Measurements from ENCODE around the gene NUDT5.
"Not testable (repeated sequence)": the region's sequence is repeated elsewhere in the genome, so short reads cannot be mapped to it uniquely, and the experiment has no call there.

The NUDT5 gene

GRCh38 chr10:12235116-12235694 is 39.5 kb upstream of the NUDT5 start:
- no peaks in the 10 kb centered on the region for H3K79me2 ChIP-seq (ENCODE audit: insufficient read depth, low read length)

DNA sequence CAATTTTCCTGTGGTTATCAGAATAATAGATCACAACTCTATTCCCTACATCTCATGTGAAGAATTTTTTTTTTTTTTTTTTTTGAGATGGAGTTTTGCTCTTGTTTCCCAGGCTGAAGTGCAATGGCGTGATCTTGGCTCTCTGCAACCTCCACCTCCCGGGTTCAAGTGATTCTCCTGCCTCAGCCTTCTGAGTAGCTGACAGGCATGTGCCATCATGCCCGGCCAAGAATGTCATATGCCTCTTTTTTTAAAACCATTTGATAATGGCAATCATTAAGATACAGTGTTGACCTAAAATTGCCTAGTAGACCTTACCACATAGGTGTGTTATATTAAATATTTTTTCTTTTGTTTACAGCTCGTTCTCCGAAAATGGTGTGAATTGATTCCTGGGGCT is 39.0 kb upstream of the NUDT5 start:
- H3K4me2 ChIP-seq (ENCODE audit: low read depth, low read length, poor library complexity, severe bottlenecking); H2AFZ ChIP-seq (ENCODE audit: low read length); H3K9me3 ChIP-seq (ENCODE audit: insufficient read depth, low read depth, low read length); H3K4me1 ChIP-seq (ENCODE audit: insufficient read depth, low read length, poor library complexity, severe bottlenecking); H3K27me3 ChIP-seq (ENCODE audit: insufficient read depth, low read length, poor library complexity, severe bottlenecking); H4K20me1 ChIP-seq (ENCODE audit: insufficient read depth, low read length, poor library complexity, severe bottlenecking); H3K9me2 ChIP-seq (replicated peaks; ENCODE audit: low read depth, low read length); H3F3A ChIP-seq (ENCODE audit: low read depth); H3K9ac ChIP-seq (ENCODE audit: low read depth, low read length, poor library complexity, severe bottlenecking); H3K79me2 ChIP-seq (ENCODE audit: insufficient read depth, low read length); H3K4me3 ChIP-seq (ENCODE audit: low read length, poor library complexity, severe bottlenecking): not testable (repeated sequence)
- peaks cover 88% of the 10 kb centered on the region for H3K36me3 ChIP-seq (ENCODE audit: insufficient read depth, low read length)

More at GRCh38 chr10:12235116-12235694, 39.5 kb upstream of the NUDT5 start:
- no peaks in the 10 kb centered on the region for H3K9me3 ChIP-seq (ENCODE audit: insufficient read depth, low read depth, low read length)
- no peak overlapping the region for H3K9ac ChIP-seq (ENCODE audit: low read depth, low read length, poor library complexity, severe bottlenecking)
- no peaks in the 10 kb centered on the region; the same call in 1 of the 2 replicates for H3F3A ChIP-seq (ENCODE audit: low read depth)
- H3K36me3 ChIP-seq (ENCODE audit: insufficient read depth, low read length): peaks cover 86% of the 10 kb centered on the region
- H3K4me3 ChIP-seq (ENCODE audit: low read length, poor library complexity, severe bottlenecking): no peak overlapping the region
- no peaks in the 10 kb centered on the region for H3K27me3 ChIP-seq (ENCODE audit: insufficient read depth, low read length, poor library complexity, severe bottlenecking)
- no peaks in the 10 kb centered on the region for H3K9me2 ChIP-seq (replicated peaks; ENCODE audit: low read depth, low read length)
- H3K4me2 ChIP-seq (ENCODE audit: low read depth, low read length, poor library complexity, severe bottlenecking): no peak overlapping the region
- no peaks in the 10 kb centered on the region for H3K4me1 ChIP-seq (ENCODE audit: insufficient read depth, low read length, poor library complexity, severe bottlenecking)
- H4K20me1 ChIP-seq (ENCODE audit: insufficient read depth, low read length, poor library complexity, severe bottlenecking): no peaks in the 10 kb centered on the region
- H2AFZ ChIP-seq (ENCODE audit: low read length): no peak overlapping the region
- TF ChIP-seq EZH2phosphoT487 (IDR thresholded peaks at IDR 0.05; ENCODE audit: borderline replicate concordance): no peak
- TF ChIP-seq, protein P1, sequence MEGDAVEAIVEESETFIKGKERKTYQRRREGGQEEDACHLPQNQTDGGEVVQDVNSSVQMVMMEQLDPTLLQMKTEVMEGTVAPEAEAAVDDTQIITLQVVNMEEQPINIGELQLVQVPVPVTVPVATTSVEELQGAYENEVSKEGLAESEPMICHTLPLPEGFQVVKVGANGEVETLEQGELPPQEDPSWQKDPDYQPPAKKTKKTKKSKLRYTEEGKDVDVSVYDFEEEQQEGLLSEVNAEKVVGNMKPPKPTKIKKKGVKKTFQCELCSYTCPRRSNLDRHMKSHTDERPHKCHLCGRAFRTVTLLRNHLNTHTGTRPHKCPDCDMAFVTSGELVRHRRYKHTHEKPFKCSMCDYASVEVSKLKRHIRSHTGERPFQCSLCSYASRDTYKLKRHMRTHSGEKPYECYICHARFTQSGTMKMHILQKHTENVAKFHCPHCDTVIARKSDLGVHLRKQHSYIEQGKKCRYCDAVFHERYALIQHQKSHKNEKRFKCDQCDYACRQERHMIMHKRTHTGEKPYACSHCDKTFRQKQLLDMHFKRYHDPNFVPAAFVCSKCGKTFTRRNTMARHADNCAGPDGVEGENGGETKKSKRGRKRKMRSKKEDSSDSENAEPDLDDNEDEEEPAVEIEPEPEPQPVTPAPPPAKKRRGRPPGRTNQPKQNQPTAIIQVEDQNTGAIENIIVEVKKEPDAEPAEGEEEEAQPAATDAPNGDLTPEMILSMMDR (conservative IDR thresholded peaks at IDR 0.05; ENCODE audit: low read length): no peak

DNA sequence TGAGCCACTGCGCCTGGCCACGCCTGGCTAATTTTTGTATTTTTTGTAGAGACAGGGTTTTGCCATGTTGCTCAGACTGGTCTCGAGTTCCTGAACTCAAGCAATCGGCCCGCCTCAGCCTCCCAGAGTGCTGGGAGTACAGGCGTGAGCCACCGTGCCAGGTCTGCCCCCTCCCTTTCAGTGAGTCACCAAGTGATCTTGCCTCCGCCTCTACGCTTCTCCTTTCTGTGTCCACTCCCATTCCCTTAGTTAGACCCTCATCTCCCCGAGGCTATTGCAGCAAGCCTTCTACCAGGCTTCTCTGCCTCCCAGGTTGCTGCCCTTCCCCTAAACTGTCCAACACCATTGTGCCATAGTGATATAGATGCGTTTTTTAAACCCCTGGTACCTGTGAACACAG is 33.2 kb upstream of the NUDT5 start:
- no peaks in the 10 kb centered on the region for H4K20me1 ChIP-seq (ENCODE audit: insufficient read depth, low read length, poor library complexity, severe bottlenecking)
- H3K36me3 ChIP-seq (ENCODE audit: insufficient read depth, low read length): peaks cover 62% of the 10 kb centered on the region; the same call in 1 of the 2 replicates
- H3K9ac ChIP-seq (ENCODE audit: low read depth, low read length, poor library complexity, severe bottlenecking): no peak overlapping the region
- H3F3A ChIP-seq (ENCODE audit: low read depth): no peaks in the 10 kb centered on the region; the same call in 1 of the 2 replicates
- H3K9me3 ChIP-seq (ENCODE audit: insufficient read depth, low read depth, low read length): no peaks in the 10 kb centered on the region
- no peaks in the 10 kb centered on the region for H3K9me2 ChIP-seq (replicated peaks; ENCODE audit: low read depth, low read length)
- no peaks in the 10 kb centered on the region for H3K4me1 ChIP-seq (ENCODE audit: insufficient read depth, low read length, poor library complexity, severe bottlenecking)
- H3K4me2 ChIP-seq (ENCODE audit: low read depth, low read length, poor library complexity, severe bottlenecking): no peak overlapping the region
- no peaks in the 10 kb centered on the region for H3K27me3 ChIP-seq (ENCODE audit: insufficient read depth, low read length, poor library complexity, severe bottlenecking)
- H2AFZ ChIP-seq (ENCODE audit: low read length): no peak overlapping the region
- H3K4me3 ChIP-seq (ENCODE audit: low read length, poor library complexity, severe bottlenecking): no peak overlapping the region
- H3K79me2 ChIP-seq (ENCODE audit: insufficient read depth, low read length): no peaks in the 10 kb centered on the region
- TF ChIP-seq EZH2phosphoT487 (IDR thresholded peaks at IDR 0.05; ENCODE audit: borderline replicate concordance): no peak
- TF ChIP-seq, protein P1 (conservative IDR thresholded peaks at IDR 0.05; ENCODE audit: low read length): no peak

DNA sequence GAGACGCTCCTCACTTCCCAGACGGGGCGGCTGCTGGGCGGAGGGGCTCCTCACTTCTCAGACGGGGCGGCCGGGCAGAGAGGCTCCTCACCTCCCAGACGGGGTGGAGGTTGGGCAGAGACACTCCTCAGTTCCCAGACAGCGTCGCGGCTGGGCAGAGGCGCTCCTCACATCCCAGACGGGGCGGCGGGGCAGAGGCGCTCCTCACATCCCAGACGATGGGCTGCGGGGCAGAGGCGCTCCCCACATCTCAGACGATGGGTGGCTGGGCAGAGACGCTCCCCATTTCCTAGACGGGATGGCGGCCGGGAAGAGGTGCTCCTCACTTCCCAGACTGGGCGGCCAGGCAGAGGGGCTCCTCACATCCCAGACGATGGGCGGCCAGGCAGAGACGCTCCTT is 30.7 kb upstream of the NUDT5 start:
- H3K4me1 ChIP-seq (ENCODE audit: insufficient read depth, low read length, poor library complexity, severe bottlenecking); H3K9me2 ChIP-seq (replicated peaks; ENCODE audit: low read depth, low read length); H3K79me2 ChIP-seq (ENCODE audit: insufficient read depth, low read length); H3K27me3 ChIP-seq (ENCODE audit: insufficient read depth, low read length, poor library complexity, severe bottlenecking); H3K4me3 ChIP-seq (ENCODE audit: low read length, poor library complexity, severe bottlenecking); H4K20me1 ChIP-seq (ENCODE audit: insufficient read depth, low read length, poor library complexity, severe bottlenecking); H3K4me2 ChIP-seq (ENCODE audit: low read depth, low read length, poor library complexity, severe bottlenecking); H2AFZ ChIP-seq (ENCODE audit: low read length); H3K9ac ChIP-seq (ENCODE audit: low read depth, low read length, poor library complexity, severe bottlenecking); H3F3A ChIP-seq (ENCODE audit: low read depth); H3K9me3 ChIP-seq (ENCODE audit: insufficient read depth, low read depth, low read length): not testable (repeated sequence)
- peaks cover 57% of the 10 kb centered on the region; the same call in 1 of the 2 replicates for H3K36me3 ChIP-seq (ENCODE audit: insufficient read depth, low read length)
